TTC549 (cell line): Measurements from ENCODE around the gene ZSWIM5.
"Not testable (repeated sequence)": the region's sequence is repeated elsewhere in the genome, so short reads cannot be mapped to it uniquely, and the experiment has no call there.

ENCODE experiments used
- FAIRE-seq: peaks from 2 replicates; lab custom pipeline; 2012; peaks lifted over from hg19 to GRCh38; lab: Jason Lieb, UNC

ZSWIM5 gene

GRCh38 chr1:45205910-45206721 is at the start of gene ZSWIM5:
Gene ZSWIM5 (minus strand): TSS chr1:45206605. CDS start chr1:45206350, 255 bp downstream.
- FAIRE-seq: no peak

GRCh38 chr1:45254490-45254889 is 48.1 kb upstream of the ZSWIM5 start:
- no peak for FAIRE-seq

DNA sequence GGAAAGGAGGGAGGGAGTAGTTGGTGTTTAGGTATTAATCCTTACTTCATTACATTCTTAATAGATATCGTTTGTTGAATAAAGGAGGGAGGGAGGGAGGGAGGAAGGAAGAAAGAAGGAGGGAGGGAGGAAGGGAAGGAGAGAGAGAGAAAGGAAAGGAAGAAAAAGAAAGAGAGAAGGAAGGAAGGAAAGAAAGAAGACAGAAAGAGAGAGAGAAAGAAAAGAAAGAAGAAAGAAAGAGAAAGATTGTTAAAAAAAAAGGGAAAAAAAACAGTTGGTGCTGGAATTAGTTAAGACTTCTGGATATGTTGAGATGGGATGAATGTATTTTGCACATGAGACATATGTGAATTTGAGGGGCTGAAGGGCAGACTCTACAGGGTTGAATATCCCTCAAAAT is 44.1 kb upstream of the ZSWIM5 start:
- no peak for FAIRE-seq

DNA sequence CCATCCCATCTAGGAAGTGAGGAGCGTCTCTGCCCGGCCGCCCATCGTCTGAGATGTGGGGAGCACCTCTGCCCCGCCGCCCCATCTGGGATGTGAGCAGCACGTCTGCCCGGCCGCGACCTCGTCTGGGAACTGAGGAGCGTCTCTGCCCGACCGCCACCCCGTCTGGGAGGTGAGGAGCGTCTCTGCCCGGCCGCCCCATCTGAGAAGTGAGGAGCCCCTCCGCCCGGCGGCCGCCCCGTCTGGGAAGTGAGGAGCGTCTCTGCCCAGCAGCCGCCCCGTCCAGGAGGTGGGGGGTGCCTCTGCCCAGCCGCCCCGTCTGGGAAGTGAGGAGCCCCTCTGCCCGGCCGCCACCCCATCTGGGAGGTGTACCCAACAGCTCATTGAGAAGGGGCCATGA is 41.6 kb upstream of the ZSWIM5 start:
- not testable (repeated sequence) for FAIRE-seq

- no peak for FAIRE-seq
Observed at GRCh38 chr1:45246760-45247159, 40.4 kb upstream of the ZSWIM5 start.

DNA sequence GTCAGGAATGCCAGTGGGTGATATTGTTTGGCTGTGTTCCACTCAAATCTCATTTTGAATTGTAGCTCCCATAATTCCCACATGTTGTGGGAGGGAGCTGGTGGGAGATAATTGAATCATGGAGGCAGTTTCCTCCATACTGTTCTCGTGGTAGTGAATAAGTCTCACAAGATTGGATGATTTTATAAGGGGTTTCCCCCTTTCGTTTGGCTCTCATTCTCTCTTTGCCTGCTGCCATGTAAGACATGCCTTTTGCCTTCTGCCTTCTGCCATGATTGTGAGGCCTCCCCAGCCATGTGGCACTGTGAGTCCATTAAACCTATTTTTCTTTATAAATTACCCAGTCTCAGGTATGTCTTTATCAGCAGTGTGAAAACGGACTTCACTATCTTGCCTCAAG is 40.0 kb upstream of the ZSWIM5 start:
- FAIRE-seq: not testable (repeated sequence)

GRCh38 chr1:45244660-45245059 is 38.3 kb upstream of the ZSWIM5 start:
- FAIRE-seq: no peak

DNA sequence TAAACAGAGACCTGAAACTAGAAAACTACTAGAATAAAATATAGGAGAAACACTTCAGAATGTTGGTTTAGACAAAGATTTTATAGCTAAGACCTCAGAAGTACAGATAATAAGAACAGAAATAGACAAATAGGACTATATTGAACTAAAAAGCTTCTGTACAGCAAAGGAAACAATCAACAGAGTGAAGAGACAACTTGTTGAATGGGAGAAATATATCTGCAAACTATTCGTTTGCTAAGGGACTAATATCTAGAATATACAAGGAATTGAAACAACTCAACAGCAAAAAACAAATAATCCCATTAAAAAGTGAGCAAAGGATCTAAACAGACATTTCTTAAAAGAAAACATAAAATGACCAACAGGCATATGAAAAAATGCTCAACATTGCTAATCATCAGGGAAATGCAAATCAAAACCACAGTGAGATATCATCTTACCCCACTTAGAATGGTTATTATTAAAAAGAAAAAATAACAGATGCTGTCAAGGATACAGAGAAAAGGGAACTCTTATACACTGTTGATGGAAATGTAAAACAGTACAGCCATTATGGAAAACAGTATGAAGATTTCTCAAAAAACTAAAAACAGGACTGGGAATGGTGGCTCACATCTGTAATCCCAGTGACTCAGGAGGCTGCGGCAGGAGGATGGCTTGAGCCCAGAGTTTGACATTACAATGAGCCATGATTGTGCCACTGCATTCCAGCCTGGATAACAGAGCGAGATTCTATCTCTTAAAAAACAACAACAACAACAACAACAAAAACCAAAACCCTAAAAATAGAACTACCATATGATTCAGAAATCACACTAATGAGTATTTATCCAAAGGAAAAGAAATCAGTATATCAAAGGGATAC is 37.3 kb upstream of the ZSWIM5 start:
- FAIRE-seq: no peak

GRCh38 chr1:45238846-45239245 is 32.4 kb upstream of the ZSWIM5 start:
- no peak for FAIRE-seq

DNA sequence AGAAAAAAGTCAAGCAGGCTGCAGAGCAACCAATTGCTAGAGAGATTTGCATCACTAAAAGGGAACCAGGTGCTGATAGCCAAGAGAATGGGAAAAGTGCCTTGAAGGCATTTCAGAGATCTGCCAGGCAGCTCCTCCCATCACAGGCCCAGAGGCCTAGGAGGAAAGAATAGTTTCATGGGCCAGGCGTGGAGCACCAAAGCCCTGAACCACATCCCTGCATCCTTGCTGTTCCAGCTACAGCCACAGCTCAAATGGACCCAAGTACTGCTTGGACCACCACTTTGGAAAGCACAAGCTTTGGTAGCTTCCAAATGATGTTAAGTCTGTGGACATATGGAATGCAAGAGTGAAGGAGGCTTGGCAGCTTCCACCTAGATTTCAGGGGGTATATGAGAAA is 29.7 kb upstream of the ZSWIM5 start:
- no peak for FAIRE-seq

DNA sequence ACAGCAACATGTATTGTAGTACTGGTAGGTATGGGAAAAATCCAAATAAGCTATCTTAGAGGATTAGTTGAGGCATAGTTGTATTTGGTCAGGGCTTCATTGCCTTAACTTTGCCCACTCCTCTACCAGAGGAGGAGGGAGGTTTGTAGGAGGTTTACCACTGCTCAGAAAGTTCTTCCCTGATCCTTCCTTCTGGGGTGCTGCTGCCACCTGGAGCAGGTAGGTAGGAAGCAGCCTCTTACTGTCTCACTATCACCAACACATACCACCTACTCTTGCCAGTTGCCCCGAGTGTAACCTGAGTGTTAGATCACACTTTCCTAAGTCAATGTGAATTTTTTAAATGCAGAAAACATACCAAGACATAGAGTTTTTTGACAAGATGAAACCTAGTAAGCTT is 24.1 kb upstream of the ZSWIM5 start:
- FAIRE-seq: no peak

DNA sequence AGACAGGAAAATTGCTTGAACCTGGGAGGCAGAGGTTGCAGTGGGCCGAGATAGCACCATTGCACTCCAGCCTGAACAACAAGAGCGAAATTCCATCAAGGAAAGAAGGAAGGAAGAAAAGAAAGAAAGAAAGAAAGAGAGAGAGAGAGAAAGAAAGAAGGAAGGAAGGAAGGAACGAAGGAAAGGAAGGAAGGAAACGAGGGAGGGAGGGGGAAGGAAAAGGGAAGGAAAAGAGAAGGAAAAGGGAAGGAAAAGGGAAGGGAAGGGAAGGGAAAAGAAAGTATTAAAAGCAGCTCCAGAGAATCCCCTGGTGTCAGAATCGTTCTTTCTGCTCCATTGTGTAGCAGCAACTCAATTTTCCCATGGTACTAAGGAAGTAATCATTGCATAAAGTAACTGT is 19.2 kb upstream of the ZSWIM5 start:
- FAIRE-seq: no peak

DNA sequence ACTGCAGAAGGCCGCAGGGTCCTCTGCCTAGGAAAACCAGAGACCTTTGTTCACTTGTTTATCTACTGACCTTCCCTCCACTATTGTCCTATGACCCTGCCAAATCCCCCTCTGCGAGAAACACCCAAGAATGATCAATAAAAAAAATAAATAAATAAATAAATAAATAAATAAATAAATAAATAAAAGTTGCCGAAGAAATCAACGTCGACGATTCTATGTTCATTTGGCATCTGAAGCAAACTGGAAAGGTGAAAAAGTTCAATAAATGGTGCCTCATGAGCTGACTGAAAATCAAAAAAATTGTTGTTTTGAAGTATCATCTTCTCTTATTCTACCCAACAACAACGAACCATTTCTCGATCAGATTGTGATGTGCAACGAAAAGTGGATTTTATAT is 17.3 kb upstream of the ZSWIM5 start:
- FAIRE-seq: not testable (repeated sequence)

GRCh38 chr1:45221716-45222115 is 15.3 kb upstream of the ZSWIM5 start:
- no peak for FAIRE-seq

GRCh38 chr1:45216861-45217260 is 10.5 kb upstream of the ZSWIM5 start:
- no peak for FAIRE-seq

- FAIRE-seq: no peak
Observed at GRCh38 chr1:45216200-45216541, 9.8 kb upstream of the ZSWIM5 start.

- no peak for FAIRE-seq
Observed at GRCh38 chr1:45215485-45216199, 9.2 kb upstream of the ZSWIM5 start.

- no peak for FAIRE-seq
Observed at GRCh38 chr1:45213892-45214291, 7.5 kb upstream of the ZSWIM5 start.

GRCh38 chr1:45211076-45211475 is 4.7 kb upstream of the ZSWIM5 start:
- no peak for FAIRE-seq

DNA sequence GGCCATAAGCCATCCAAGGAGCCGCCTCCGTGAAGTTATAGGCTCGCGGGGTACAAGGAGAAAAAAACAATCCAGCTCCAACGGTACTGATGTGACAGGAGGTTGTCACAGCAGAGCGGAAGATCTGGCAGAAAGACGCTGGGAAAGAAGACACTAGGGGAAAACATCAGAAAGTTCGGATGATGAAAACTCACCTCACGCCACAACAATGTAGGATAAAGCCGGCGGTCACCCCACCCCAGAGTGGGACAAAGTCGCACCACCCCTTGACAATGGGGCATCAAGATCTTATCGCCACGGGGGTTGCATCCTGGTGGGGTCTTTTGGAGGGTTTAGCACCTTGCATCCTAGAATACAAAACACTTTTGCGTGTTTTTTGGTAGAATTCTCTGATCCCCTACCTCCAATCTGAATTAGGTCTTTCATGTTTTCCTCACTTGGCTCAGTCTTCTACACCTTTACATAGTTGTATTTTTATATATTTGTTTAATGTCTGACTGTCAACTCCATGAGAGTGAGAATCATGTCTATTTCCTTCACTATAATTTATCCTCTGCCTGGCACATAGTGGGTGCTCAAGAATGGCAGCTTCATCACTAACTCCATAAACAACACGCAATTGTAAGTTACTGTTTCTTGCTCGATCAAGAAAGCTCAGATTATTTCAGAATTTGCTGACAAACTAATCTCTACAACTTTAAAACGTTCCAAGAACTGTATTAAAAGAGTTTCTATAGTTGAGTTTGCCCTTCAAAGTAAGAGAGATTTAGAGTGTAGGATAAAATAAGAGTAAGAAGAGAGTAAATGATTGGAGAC is 611 bp upstream of the ZSWIM5 start:
- FAIRE-seq: no peak

- no peak for FAIRE-seq
Observed at GRCh38 chr1:45205011-45205909, 1.1 kb downstream of the ZSWIM5 start.
